ENCODE results near the gene ZNF672. TPM values are rescaled to one million over a fixed set of nuclear protein-coding genes. Genes with fewer than 3 reads are reported as not detected.

ZNF672 gene
- total and polyA plus RNA-seq, 2 of the 13 experiments (the other 11 are each of a cell fraction or from before 2014, with no cell fraction given): 17.2 to 22.9 TPM

GRCh38 chr1:248850124-248850523 lies 12.1 kb downstream of the ZNF672 start (continued):
- TF ChIP-seq, protein P1, sequence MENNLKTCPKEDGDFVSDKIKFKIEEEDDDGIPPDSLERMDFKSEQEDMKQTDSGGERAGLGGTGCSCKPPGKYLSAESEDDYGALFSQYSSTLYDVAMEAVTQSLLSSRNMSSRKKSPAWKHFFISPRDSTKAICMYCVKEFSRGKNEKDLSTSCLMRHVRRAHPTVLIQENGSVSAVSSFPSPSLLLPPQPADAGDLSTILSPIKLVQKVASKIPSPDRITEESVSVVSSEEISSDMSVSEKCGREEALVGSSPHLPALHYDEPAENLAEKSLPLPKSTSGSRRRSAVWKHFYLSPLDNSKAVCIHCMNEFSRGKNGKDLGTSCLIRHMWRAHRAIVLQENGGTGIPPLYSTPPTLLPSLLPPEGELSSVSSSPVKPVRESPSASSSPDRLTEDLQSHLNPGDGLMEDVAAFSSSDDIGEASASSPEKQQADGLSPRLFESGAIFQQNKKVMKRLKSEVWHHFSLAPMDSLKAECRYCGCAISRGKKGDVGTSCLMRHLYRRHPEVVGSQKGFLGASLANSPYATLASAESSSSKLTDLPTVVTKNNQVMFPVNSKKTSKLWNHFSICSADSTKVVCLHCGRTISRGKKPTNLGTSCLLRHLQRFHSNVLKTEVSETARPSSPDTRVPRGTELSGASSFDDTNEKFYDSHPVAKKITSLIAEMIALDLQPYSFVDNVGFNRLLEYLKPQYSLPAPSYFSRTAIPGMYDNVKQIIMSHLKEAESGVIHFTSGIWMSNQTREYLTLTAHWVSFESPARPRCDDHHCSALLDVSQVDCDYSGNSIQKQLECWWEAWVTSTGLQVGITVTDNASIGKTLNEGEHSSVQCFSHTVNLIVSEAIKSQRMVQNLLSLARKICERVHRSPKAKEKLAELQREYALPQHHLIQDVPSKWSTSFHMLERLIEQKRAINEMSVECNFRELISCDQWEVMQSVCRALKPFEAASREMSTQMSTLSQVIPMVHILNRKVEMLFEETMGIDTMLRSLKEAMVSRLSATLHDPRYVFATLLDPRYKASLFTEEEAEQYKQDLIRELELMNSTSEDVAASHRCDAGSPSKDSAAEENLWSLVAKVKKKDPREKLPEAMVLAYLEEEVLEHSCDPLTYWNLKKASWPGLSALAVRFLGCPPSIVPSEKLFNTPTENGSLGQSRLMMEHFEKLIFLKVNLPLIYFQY (CRISPR knock-in tag; IDR thresholded peaks at IDR 0.05; ENCODE audit: borderline replicate concordance): no peak
- TF ChIP-seq KIAA2018 (CRISPR knock-in tag; IDR thresholded peaks at IDR 0.05; ENCODE audit: borderline replicate concordance) (no peak), CBFB (CRISPR knock-in tag; IDR thresholded peaks at IDR 0.05) (no peak), TRIM24 (CRISPR knock-in tag; IDR thresholded peaks at IDR 0.05) (no peak), AGO1 (IDR thresholded peaks at IDR 0.05; ENCODE audit: low read depth, low read length, poor library complexity, severe bottlenecking) (no peak), NBN (conservative IDR thresholded peaks at IDR 0.05) (no peak), SIX1 (CRISPR knock-in tag; IDR thresholded peaks at IDR 0.05; ENCODE audit: borderline replicate concordance) (no peak), SP5 (CRISPR knock-in tag; IDR thresholded peaks at IDR 0.05; ENCODE audit: borderline replicate concordance, low read depth) (no peak), ZNF644 (CRISPR knock-in tag; IDR thresholded peaks at IDR 0.05; ENCODE audit: low read depth) (no peak), ZFX (CRISPR knock-in tag; IDR thresholded peaks at IDR 0.05; ENCODE audit: low read depth) (no peak), ZSCAN20 (CRISPR knock-in tag; IDR thresholded peaks at IDR 0.05; ENCODE audit: borderline replicate concordance) (no peak), ARNTL (CRISPR knock-in tag; IDR thresholded peaks at IDR 0.05) (no peak), ELF3 (CRISPR knock-in tag; IDR thresholded peaks at IDR 0.05) (no peak), ZC3H13 (CRISPR knock-in tag; IDR thresholded peaks at IDR 0.05) (peak; percentile 79), CCAR2 (optimal IDR thresholded peaks at IDR 0.05; ENCODE audit: low read depth, low read length) (no peak), RXRA (CRISPR knock-in tag; IDR thresholded peaks at IDR 0.05) (no peak)
- TF ChIP-seq, protein P2, sequence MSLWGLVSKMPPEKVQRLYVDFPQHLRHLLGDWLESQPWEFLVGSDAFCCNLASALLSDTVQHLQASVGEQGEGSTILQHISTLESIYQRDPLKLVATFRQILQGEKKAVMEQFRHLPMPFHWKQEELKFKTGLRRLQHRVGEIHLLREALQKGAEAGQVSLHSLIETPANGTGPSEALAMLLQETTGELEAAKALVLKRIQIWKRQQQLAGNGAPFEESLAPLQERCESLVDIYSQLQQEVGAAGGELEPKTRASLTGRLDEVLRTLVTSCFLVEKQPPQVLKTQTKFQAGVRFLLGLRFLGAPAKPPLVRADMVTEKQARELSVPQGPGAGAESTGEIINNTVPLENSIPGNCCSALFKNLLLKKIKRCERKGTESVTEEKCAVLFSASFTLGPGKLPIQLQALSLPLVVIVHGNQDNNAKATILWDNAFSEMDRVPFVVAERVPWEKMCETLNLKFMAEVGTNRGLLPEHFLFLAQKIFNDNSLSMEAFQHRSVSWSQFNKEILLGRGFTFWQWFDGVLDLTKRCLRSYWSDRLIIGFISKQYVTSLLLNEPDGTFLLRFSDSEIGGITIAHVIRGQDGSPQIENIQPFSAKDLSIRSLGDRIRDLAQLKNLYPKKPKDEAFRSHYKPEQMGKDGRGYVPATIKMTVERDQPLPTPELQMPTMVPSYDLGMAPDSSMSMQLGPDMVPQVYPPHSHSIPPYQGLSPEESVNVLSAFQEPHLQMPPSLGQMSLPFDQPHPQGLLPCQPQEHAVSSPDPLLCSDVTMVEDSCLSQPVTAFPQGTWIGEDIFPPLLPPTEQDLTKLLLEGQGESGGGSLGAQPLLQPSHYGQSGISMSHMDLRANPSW (CRISPR knock-in tag; IDR thresholded peaks at IDR 0.05; ENCODE audit: borderline replicate concordance): no peak

Data from HepG2 (cell line).